GM18520 (cell line): Measurements from ENCODE around the gene AFG3L2.

Source experiments
- ATAC-seq: cut with Tn5 transposase; IDR thresholded peaks from one replicate; pipeline ENCODE4 v1.9.1; 2021; ENCODE audit not compliant: unreplicated experiment

The AFG3L2 gene

DNA sequence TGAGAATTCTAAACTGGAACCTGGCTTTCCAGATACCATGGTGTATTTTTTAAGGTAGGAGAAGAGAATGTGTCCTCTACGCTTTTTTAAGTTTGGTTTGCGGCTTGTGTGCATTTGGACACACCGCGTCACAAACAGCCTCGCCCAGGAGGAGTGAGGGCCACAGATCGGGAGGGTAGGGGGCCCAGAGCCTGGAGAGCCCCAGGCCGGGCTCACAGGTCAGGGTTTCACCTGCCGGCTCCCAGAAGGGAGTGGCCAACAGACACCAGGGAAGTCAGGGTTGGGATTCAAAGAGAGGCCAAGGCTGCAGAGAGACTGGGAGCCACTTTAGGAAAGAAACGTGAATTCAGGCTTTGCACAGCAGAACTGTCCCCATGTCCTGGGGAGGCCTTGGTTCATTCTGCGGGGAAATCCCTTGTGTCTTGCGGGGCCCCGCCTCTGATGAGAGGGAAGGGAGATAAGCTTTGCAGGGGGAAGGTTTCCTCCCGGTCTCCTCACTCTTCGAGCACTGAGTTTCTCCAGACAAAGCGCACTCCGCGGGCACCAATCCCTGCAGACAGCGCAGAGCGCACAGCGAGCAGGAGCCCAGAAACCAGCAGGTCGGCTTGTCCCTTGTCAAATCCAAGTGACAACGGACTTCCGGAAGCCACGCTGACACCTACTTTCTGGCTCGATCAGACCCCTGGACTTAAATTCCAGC, 70.9 kb downstream of the AFG3L2 start:
- ATAC-seq: no peak

DNA sequence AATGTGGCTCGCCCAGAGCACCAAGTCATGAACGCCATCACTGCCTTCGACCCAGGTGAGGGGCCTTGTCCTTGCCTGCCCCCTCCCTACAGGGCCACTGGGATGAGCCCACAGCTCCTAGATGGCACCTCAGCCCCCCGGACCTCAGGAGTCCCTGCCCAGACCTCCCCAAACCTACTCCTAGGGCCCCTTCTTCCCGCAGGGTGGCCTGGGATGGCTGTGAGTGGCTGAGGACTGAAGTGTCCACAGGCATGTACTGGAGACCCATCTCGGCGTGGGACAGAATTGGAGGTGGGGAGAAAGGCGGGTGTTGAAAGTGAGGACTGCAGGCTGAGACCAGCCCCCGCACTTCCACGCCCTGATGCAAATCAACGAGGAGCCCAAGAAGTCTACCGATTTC, 71.8 kb downstream of the AFG3L2 start:
- no peak for ATAC-seq

DNA sequence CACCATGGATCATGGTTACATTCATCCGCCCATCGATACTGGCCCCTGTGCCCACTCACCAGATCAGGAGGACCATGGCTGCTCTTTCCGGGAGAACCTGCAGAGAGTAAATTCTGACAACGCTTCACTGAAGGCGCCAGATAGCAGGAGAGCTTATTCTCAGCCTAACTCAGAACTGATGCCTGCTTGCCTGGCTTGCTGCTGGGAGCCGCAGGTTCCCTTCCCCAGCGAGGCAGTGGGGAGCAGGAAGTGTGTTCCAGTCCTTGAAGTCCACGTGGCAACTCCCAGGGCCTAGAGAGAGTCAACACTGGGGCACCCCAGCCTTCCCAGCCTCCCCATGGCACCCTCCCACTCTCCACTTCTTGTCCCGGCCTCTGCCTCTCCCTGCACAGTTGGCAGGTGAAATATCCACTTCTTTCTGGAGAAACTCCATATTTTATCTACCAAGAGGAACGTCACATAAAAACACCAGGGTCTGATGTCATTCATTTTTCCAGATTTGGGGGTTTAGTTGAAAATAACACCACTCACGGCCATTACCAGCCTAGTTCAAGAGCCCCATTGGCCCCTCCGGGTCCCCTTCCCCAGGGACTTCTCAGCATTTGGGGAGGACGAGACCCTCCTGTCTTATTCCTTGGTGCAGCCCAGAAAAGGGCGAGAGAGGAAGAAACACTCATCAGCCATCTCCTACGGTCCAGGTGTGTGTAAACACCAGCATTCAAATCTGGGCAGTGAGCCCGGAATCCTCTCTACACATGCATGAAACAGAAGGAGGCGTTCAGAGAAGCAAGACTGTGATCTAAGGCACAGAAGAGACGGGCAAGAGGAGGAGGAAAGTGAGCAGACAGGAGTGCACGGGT, 72.4 kb downstream of the AFG3L2 start:
- ATAC-seq: no peak

DNA sequence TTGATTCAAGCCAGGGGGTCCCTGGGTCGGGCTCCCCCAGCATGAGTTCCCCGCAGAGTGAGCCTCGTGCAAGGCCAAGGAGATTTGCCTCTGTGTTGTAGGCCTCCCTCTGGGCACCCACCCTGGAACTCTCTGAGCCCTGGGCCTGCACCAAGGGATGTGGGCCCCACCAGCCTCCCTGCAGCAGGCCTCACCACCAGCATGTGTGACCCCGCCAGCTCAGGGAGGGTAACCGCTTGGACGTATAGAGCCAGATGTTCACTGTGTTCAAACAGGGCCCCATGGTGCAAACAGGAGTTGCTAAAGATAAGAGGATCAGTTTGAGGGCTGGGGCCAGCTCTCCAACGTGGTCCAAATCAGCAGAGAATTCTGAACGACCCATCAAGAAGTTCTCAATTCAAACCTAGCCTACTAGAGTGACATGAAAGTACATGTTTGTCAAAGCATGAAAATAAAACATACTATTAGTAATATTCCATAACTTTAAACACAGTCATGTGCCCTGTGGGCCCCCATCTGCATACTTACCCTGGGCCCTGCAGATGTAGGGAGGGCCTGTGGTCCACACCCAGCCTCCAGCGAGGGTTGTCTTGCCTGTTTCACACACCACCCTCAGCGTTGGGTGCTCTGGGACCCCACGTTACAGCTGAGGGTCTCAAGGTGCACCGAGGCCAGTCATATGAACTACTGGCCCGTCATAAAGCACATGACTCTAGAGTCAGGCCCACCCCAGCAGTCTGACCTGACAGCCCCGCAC, 74.5 kb downstream of the AFG3L2 start:
- ATAC-seq: no peak

GRCh38 chr18:12301263-12302005, 75.6 kb downstream of the AFG3L2 start:
- ATAC-seq: no peak

- ATAC-seq: no peak
These were observed 77.2 kb downstream of the AFG3L2 start for GRCh38 chr18:12299862-12300261.

DNA sequence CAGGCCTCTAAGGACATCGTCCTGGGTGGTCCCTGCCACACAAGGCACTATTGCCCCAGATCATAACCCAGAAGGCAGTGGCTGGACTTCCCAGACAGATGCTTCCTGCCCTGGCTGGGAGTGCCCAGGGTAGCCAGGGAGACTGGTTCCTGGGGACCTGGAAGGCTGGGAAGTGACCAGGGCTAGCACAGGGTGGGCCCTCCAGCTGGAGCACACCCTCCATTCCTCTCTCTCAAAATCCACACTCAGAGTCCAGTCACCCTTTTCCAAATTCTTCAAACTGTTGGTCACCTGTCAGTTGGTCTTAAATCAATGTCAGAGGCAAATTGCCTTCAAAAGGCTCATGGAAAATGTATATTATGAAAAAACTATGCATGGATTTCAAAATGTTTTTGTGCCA, 80.6 kb downstream of the AFG3L2 start:
- no peak for ATAC-seq

GRCh38 chr18:12296087-12296403, 81.0 kb downstream of the AFG3L2 start:
- ATAC-seq: no peak

- no peak for ATAC-seq
These were observed 81.5 kb downstream of the AFG3L2 start for GRCh38 chr18:12295389-12296086.

DNA sequence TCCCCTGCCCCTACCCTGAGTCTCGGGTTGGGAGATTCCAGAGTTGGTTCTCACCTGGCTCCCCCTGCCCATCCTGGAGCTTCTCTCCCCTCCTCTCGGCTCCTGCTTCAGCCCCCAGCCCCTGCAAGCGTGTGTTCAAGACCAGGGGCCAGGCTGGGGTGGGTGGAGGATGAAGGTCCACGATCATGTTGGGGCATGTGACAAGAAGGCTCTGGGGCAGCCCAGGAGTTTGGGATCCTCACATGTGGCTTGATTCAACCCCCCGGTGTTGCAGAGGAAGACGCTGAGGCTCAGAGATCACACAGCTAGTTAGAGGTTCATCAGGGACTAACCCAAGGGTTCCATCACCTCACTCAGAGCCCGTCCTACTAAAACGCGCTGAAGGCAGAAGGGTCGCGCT, 83.2 kb downstream of the AFG3L2 start:
- no peak for ATAC-seq

DNA sequence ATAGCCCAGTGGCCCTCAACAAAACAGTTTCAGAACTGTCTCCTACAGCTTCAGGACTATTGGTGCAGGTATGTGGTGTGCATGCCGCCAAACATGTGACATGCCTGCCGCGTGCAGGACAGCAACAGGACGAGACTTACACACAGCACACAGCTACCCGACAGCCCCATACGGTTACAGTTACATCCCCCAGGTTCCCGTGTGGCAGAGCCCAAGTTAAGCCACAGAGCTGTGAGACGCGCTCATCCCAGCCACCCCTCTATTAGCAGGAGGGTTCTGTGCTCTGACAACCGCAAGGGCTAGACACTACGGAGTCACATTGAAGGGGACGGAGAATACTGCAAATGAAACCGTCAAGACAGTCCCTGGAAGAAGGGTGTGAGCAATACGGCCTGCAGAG, 85.3 kb downstream of the AFG3L2 start:
- ATAC-seq: no peak

GRCh38 chr18:12291161-12291560, 85.9 kb downstream of the AFG3L2 start:
- ATAC-seq: no peak

DNA sequence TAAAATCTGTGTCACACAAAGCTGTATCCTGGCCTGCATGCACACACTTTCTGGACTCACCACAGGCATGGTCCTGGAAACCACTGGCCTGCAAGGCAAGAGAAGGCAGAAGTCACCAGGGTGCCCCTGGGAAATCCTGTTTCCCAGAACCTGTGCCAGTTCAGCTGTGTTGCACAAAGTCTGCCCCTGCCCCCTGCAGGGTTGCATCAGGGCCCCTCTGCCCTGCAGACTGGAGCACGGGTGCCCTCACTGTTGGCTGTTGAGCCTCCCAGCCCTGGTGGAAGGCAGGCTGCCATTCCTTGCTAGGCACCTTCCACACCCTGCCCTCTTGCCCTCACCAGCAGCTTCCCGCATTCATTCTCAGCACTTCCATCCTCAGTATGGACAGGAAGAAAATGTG, 86.9 kb downstream of the AFG3L2 start:
- no peak for ATAC-seq

- ATAC-seq: no peak
These were observed 88.6 kb downstream of the AFG3L2 start for GRCh38 chr18:12288403-12288755.

DNA sequence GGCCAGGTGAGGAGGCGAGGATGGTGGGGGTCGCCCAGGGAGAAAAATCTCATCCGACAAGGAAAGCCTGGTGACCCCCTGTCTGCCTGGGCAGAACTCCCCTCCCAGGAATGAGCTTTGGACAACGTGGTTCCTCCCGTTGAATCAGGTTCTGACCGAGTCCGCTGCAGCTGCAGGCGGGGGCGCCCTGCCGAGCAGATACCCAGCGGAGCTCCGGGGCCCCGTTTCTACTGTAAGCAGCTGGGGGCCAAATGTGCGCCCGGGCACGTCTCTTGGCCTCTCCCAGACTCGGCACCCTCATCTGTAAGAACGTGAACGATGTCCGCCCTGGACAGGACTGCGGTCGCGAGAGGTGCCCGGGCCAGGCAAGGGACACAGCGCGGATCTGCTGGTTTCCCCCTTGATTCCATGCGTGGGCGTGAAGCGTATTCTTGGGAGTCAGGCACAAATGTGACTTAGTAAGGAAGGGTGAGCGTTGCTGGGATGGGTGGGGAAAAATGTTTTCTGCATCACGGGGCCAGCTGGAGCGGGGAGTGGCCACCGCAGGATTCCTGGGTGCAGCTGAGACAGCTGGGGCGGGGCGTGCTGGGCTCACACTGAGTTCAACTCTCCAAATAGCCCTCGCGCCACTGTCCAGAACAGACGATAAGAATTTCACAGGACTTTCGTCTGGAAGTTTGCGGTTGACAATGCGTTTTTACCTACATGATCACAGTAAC, 89.2 kb downstream of the AFG3L2 start:
- ATAC-seq: no peak

- ATAC-seq: no peak
These were observed 89.8 kb downstream of the AFG3L2 start for GRCh38 chr18:12287131-12287681.

DNA sequence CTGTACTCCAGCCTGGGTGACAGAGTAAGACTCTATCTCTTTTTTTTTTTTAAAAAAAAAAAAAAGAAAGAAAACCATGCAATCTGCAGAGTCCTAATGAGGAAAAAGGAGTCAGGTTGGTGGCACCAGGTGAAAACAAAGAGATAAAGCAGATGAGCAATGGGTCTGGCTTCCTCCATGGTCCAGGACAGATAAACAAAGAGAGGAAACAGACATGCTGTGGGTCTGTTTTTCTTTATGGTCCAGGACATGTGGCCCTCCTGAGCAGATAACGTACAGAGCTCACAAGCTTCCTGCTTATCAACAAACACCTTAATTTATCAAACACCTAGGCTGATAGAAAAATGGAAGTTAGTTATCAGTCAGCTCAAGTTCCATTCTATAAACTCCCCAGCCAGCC, 93.4 kb downstream of the AFG3L2 start:
- no peak for ATAC-seq

DNA sequence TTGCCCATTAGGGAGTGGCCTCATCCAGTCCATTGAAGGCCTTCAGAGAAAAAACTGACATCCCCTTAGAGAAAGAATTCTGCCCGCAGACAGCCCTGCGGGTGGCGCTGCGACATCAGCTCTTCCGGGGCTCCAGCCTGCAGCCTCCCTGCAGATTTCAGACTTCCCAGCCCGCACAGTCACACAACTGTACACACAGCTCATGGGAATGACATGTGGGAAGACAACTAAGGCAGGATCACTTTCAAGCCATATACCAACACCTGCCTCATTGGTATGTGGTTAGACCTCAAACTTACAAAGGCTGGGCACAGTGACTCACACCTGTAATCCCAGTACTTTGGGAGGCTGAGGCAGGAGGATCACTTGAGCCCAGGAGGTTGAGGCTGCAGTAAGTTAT, 93.8 kb downstream of the AFG3L2 start:
- no peak for ATAC-seq

DNA sequence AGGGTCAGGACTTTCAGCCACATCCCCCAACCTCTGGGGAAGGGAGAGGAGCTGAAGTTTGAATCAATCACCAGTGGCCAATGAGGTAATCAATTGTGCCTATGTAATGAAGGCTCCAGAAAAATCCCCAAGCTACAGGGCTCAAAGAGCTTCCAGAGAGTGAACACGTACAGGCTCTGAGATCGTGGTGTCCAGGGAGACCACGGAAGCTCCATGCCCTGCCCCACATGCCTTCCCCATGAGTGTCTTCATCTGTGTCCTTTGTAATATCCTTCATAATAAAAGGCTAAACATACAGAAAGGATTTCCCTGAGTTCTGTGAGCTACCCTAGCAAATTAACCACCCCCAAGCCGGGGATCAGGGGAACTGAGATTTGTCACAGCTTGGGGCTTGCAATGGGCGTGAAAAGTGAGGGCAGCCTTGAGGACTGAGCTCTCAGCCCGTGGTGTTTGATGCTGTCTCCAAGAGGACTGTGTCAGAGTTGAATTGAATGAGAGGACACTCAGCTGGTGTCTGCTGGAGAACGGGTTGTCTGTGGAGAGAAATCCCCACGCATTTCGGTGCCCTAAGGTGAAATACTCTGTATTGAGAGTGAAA, 94.5 kb downstream of the AFG3L2 start:
- no peak for ATAC-seq
